Measurements from ENCODE around the gene TSKU.

The TSKU gene

GRCh38 chr11:76753449-76753848 is 29.7 kb upstream of the TSKU start:
- TF ChIP-seq EZH2phosphoT487 (IDR thresholded peaks at IDR 0.05; ENCODE audit: borderline replicate concordance) (no peak), CTCF (conservative IDR thresholded peaks at IDR 0.05; ENCODE audit: low read length) (no peak)
- Histone ChIP-seq H3K27me3 (ENCODE audit: insufficient read depth, low read length, poor library complexity, severe bottlenecking) (no peaks in the 10 kb centered on the region), H3K4me2 (ENCODE audit: low read depth, low read length, poor library complexity, severe bottlenecking) (no peak overlapping the region), H3K4me1 (ENCODE audit: insufficient read depth, low read length, poor library complexity, severe bottlenecking) (no peaks in the 10 kb centered on the region), H3F3A (ENCODE audit: low read depth) (no peaks in the 10 kb centered on the region), H4K20me1 (ENCODE audit: insufficient read depth, low read length, poor library complexity, severe bottlenecking) (no peaks in the 10 kb centered on the region), H3K9me3 (ENCODE audit: insufficient read depth, low read depth, low read length) (no peaks in the 10 kb centered on the region), H3K9ac (ENCODE audit: low read depth, low read length, poor library complexity, severe bottlenecking) (no peak overlapping the region), H3K4me3 (ENCODE audit: low read length, poor library complexity, severe bottlenecking) (no peak overlapping the region), H3K9me2 (replicated peaks; ENCODE audit: low read depth, low read length) (no peaks in the 10 kb centered on the region), H3K36me3 (ENCODE audit: insufficient read depth, low read length) (no peaks in the 10 kb centered on the region), H3K79me2 (ENCODE audit: insufficient read depth, low read length) (no peaks in the 10 kb centered on the region), H2AFZ (ENCODE audit: low read length) (no peak overlapping the region)

GRCh38 chr11:76753950-76754349 is 29.2 kb upstream of the TSKU start:
- H3K36me3 ChIP-seq (ENCODE audit: insufficient read depth, low read length): no peaks in the 10 kb centered on the region
- no peak overlapping the region for H2AFZ ChIP-seq (ENCODE audit: low read length)
- no peak overlapping the region for H3K4me3 ChIP-seq (ENCODE audit: low read length, poor library complexity, severe bottlenecking)
- no peaks in the 10 kb centered on the region for H3K9me3 ChIP-seq (ENCODE audit: insufficient read depth, low read depth, low read length)
- no peak overlapping the region for H3K4me2 ChIP-seq (ENCODE audit: low read depth, low read length, poor library complexity, severe bottlenecking)
- H3K9me2 ChIP-seq (replicated peaks; ENCODE audit: low read depth, low read length): no peaks in the 10 kb centered on the region
- TF ChIP-seq EZH2phosphoT487 (IDR thresholded peaks at IDR 0.05; ENCODE audit: borderline replicate concordance): no peak
- TF ChIP-seq CTCF (conservative IDR thresholded peaks at IDR 0.05; ENCODE audit: low read length): no peak
- no peak overlapping the region for H3K9ac ChIP-seq (ENCODE audit: low read depth, low read length, poor library complexity, severe bottlenecking)
- H4K20me1 ChIP-seq (ENCODE audit: insufficient read depth, low read length, poor library complexity, severe bottlenecking): no peaks in the 10 kb centered on the region
- H3K27me3 ChIP-seq (ENCODE audit: insufficient read depth, low read length, poor library complexity, severe bottlenecking): no peaks in the 10 kb centered on the region
- H3K79me2 ChIP-seq (ENCODE audit: insufficient read depth, low read length): no peaks in the 10 kb centered on the region
- H3F3A ChIP-seq (ENCODE audit: low read depth): no peaks in the 10 kb centered on the region
- H3K4me1 ChIP-seq (ENCODE audit: insufficient read depth, low read length, poor library complexity, severe bottlenecking): no peaks in the 10 kb centered on the region

DNA sequence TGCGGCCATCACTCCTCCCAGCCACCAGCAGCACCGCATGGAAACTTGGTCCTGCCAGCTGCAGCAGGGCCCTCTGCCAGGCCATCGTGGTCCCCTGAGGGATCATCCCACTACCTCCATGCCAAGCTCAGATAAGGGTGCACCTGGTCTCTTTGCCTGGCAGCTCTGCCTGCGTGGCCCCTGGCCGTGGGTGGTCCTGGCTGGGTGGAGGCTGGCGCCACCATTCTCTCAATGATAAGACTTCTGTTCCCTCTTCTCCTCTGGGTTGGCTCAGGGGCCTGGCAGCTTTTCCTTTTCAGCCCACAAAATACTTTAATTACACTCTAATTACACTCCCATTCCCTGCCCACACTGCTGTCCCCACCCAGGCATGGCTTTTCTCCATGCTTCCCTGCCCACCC is 26.8 kb upstream of the TSKU start:
- H3K9me2 ChIP-seq (replicated peaks; ENCODE audit: low read depth, low read length): no peaks in the 10 kb centered on the region
- no peaks in the 10 kb centered on the region for H3K36me3 ChIP-seq (ENCODE audit: insufficient read depth, low read length)
- H3F3A ChIP-seq (ENCODE audit: low read depth): no peaks in the 10 kb centered on the region
- H3K9me3 ChIP-seq (ENCODE audit: insufficient read depth, low read depth, low read length): no peaks in the 10 kb centered on the region
- H3K4me3 ChIP-seq (ENCODE audit: low read length, poor library complexity, severe bottlenecking): no peak overlapping the region
- H2AFZ ChIP-seq (ENCODE audit: low read length): no peak overlapping the region
- no peak for TF ChIP-seq CTCF (conservative IDR thresholded peaks at IDR 0.05; ENCODE audit: low read length)
- TF ChIP-seq EZH2phosphoT487 (IDR thresholded peaks at IDR 0.05; ENCODE audit: borderline replicate concordance): no peak
- no peak overlapping the region for H3K9ac ChIP-seq (ENCODE audit: low read depth, low read length, poor library complexity, severe bottlenecking)
- H3K79me2 ChIP-seq (ENCODE audit: insufficient read depth, low read length): no peaks in the 10 kb centered on the region
- no peaks in the 10 kb centered on the region for H3K4me1 ChIP-seq (ENCODE audit: insufficient read depth, low read length, poor library complexity, severe bottlenecking)
- no peaks in the 10 kb centered on the region for H3K27me3 ChIP-seq (ENCODE audit: insufficient read depth, low read length, poor library complexity, severe bottlenecking)
- H4K20me1 ChIP-seq (ENCODE audit: insufficient read depth, low read length, poor library complexity, severe bottlenecking): no peaks in the 10 kb centered on the region
- no peak overlapping the region for H3K4me2 ChIP-seq (ENCODE audit: low read depth, low read length, poor library complexity, severe bottlenecking)

Measured in Loucy (cell line).